ENCODE data around the gene MRTFB.

GRCh38 chr16:14219983-14220382, 148.9 kb downstream of the MRTFB start:
- TF ChIP-seq, protein P1, sequence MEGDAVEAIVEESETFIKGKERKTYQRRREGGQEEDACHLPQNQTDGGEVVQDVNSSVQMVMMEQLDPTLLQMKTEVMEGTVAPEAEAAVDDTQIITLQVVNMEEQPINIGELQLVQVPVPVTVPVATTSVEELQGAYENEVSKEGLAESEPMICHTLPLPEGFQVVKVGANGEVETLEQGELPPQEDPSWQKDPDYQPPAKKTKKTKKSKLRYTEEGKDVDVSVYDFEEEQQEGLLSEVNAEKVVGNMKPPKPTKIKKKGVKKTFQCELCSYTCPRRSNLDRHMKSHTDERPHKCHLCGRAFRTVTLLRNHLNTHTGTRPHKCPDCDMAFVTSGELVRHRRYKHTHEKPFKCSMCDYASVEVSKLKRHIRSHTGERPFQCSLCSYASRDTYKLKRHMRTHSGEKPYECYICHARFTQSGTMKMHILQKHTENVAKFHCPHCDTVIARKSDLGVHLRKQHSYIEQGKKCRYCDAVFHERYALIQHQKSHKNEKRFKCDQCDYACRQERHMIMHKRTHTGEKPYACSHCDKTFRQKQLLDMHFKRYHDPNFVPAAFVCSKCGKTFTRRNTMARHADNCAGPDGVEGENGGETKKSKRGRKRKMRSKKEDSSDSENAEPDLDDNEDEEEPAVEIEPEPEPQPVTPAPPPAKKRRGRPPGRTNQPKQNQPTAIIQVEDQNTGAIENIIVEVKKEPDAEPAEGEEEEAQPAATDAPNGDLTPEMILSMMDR (conservative IDR thresholded peaks at IDR 0.05; ENCODE audit: low read depth, low read length), result no peak
- no peak for TF ChIP-seq EZH2 (IDR thresholded peaks at IDR 0.05; ENCODE audit: borderline replicate concordance, low read depth, low read length, poor library complexity, severe bottlenecking)
